OCI-LY1 (cell line): ENCODE data around the gene SMIM33.

ENCODE experiments used
- CTCF ChIP-seq: fragments of 200-600 bp; sonication (generic), shearing (Covaris generic); IDR thresholded peaks from 2 replicates; pipeline ENCODE4 v1.5.1; 2017; ENCODE audit warnings: mild to moderate bottlenecking, antibody characterized with exemption, low read length, moderate library complexity, mixed read lengths
- EZH2 ChIP-seq: fragments of 200-600 bp; sonication (generic), shearing (Covaris generic); IDR thresholded peaks from 2 replicates; pipeline ENCODE4 v1.8.0; 2017; ENCODE audit warnings: borderline replicate concordance, mixed run types, mild to moderate bottlenecking, antibody characterized with exemption, low read length, moderate library complexity, mixed read lengths

GRCh38 chr5:139426203-139426885 lies 44.5 kb upstream of the SMIM33 start:
- TF ChIP-seq EZH2 (no peak), CTCF (no peak)
